Measurements from ENCODE around the gene FAM217B. TPM values are rescaled to one million over a fixed set of nuclear protein-coding genes. Genes with fewer than 3 reads are reported as not detected.

Gene FAM217B
- total and polyA plus RNA-seq, 2 donors (not counting 1 experiment from before 2014, with no cell fraction given): 3.5 to 6.3 TPM

- H3K27ac ChIP-seq (ENCODE audit: insufficient read depth, low read length): no peak overlapping the region
- no peak overlapping the region for H3K9ac ChIP-seq (ENCODE audit: insufficient read depth, low read length)
- H3K27me3 ChIP-seq (ENCODE audit: control insufficient read depth, insufficient read depth, low read length): no peaks in the 10 kb centered on the region
- H3K79me2 ChIP-seq (ENCODE audit: control insufficient read depth, insufficient read depth, low read length): peaks cover 5% of the 10 kb centered on the region
- no peak overlapping the region for H2AFZ ChIP-seq (ENCODE audit: low read length)
- DNase-seq (ENCODE audit: low read depth in 2 of 2): no peak
- no peaks in the 10 kb centered on the region for H3K9me3 ChIP-seq (ENCODE audit: control insufficient read depth, insufficient read depth, low read depth, low read length)
- H3K4me1 ChIP-seq (ENCODE audit: control insufficient read depth, extremely low read depth, insufficient read depth, low read length): peaks cover 7% of the 10 kb centered on the region
- H3K4me2 ChIP-seq (ENCODE audit: extremely low read depth, insufficient read depth, low read length): peak overlapping the region; percentile 15
- no peak overlapping the region for H3K4me3 ChIP-seq (replicated peaks in 1 of 4; ENCODE audit: control extremely low read depth in 1 of 4, insufficient read depth in 1 of 4, low read depth in 3 of 4, low read length in 4 of 4)
- H3K36me3 ChIP-seq (ENCODE audit: control insufficient read depth, insufficient read depth, low read length): peaks cover 2% of the 10 kb centered on the region
- no peaks in the 10 kb centered on the region for H4K20me1 ChIP-seq (ENCODE audit: control insufficient read depth, extremely low read depth, insufficient read depth, low read length)
- TF ChIP-seq, protein P1, sequence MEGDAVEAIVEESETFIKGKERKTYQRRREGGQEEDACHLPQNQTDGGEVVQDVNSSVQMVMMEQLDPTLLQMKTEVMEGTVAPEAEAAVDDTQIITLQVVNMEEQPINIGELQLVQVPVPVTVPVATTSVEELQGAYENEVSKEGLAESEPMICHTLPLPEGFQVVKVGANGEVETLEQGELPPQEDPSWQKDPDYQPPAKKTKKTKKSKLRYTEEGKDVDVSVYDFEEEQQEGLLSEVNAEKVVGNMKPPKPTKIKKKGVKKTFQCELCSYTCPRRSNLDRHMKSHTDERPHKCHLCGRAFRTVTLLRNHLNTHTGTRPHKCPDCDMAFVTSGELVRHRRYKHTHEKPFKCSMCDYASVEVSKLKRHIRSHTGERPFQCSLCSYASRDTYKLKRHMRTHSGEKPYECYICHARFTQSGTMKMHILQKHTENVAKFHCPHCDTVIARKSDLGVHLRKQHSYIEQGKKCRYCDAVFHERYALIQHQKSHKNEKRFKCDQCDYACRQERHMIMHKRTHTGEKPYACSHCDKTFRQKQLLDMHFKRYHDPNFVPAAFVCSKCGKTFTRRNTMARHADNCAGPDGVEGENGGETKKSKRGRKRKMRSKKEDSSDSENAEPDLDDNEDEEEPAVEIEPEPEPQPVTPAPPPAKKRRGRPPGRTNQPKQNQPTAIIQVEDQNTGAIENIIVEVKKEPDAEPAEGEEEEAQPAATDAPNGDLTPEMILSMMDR (conservative IDR thresholded peaks at IDR 0.05 in 1 of 2, IDR thresholded peaks at IDR 0.05 in 1 of 2; ENCODE audit: low read depth in 1 of 2, low read length in 2 of 2): no peak
- TF ChIP-seq EZH2 (IDR thresholded peaks at IDR 0.05; ENCODE audit: low read length, missing control alignments): no peak
Measured at GRCh38 chr20:59937150-59937549, 3.0 kb upstream of the FAM217B start.

DNA sequence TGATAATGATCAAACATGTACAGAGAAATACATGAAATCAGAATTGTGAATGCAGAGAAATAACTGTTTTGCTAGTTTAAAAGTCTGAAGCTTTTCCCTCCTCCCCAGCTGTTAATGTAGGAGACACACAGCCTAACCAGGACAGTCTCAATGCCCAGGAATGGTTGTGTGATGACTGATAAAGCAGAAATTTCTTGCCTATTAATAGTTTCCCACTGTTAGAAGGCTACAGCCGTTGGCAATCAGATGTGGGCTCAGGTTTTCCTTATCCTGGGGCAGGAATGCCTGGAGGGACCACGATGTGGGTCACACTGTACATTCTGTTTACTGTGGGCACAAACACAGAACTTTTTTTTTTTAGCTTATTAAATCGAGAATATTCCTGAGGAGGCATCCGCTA lies 2.0 kb upstream of the FAM217B start:
- Histone ChIP-seq H3K79me2 (ENCODE audit: control insufficient read depth, insufficient read depth, low read length) (peaks cover 5% of the 10 kb centered on the region), H3K27ac (ENCODE audit: insufficient read depth, low read length) (no peak overlapping the region), H3K4me2 (ENCODE audit: extremely low read depth, insufficient read depth, low read length) (no peak overlapping the region), H3K9me3 (ENCODE audit: control insufficient read depth, insufficient read depth, low read depth, low read length) (no peaks in the 10 kb centered on the region), H4K20me1 (ENCODE audit: control insufficient read depth, extremely low read depth, insufficient read depth, low read length) (no peaks in the 10 kb centered on the region), H3K4me1 (ENCODE audit: control insufficient read depth, extremely low read depth, insufficient read depth, low read length) (peaks cover 7% of the 10 kb centered on the region), H3K4me3 (replicated peaks in 1 of 4; ENCODE audit: control extremely low read depth in 1 of 4, insufficient read depth in 1 of 4, low read depth in 3 of 4, low read length in 4 of 4) (peak overlapping the region in 1 of 4 experiments; percentile 67), H3K36me3 (ENCODE audit: control insufficient read depth, insufficient read depth, low read length) (peaks cover 2% of the 10 kb centered on the region), H2AFZ (ENCODE audit: low read length) (no peak overlapping the region), H3K9ac (ENCODE audit: insufficient read depth, low read length) (no peak overlapping the region), H3K27me3 (ENCODE audit: control insufficient read depth, insufficient read depth, low read length) (no peaks in the 10 kb centered on the region)
- TF ChIP-seq EZH2 (IDR thresholded peaks at IDR 0.05; ENCODE audit: low read length, missing control alignments): no peak
- TF ChIP-seq, protein P1 (conservative IDR thresholded peaks at IDR 0.05 in 1 of 2, IDR thresholded peaks at IDR 0.05 in 1 of 2; ENCODE audit: low read depth in 1 of 2, low read length in 2 of 2): no peak
- peak; percentile 16 to 50 for DNase-seq (ENCODE audit: low read depth in 2 of 2)

DNA sequence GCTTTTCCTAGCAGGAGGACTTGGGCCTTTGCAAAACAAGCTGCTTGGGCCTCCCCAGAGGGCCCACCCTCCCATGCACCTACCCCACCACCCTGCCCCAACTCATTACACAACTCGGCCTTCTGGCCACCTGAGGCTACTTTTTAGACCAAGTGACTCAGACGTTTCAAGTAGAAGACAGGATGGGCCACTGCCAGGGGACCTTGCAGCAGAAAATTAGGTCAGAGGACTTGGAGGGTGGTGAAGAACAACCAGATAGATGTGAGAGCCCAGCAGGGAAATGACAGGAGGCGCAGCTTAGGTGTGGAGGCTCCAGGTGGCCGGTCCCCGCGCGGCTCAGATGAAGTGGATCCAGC lies 1.5 kb upstream of the FAM217B start:
- Histone ChIP-seq H3K27ac (ENCODE audit: insufficient read depth, low read length) (no peak overlapping the region), H3K4me2 (ENCODE audit: extremely low read depth, insufficient read depth, low read length) (no peak overlapping the region), H3K9me3 (ENCODE audit: control insufficient read depth, insufficient read depth, low read depth, low read length) (no peaks in the 10 kb centered on the region), H3K27me3 (ENCODE audit: control insufficient read depth, insufficient read depth, low read length) (no peaks in the 10 kb centered on the region), H3K4me1 (ENCODE audit: control insufficient read depth, extremely low read depth, insufficient read depth, low read length) (peaks cover 7% of the 10 kb centered on the region), H3K4me3 (replicated peaks in 1 of 4; ENCODE audit: control extremely low read depth in 1 of 4, insufficient read depth in 1 of 4, low read depth in 3 of 4, low read length in 4 of 4) (peak overlapping the region in 1 of 4 experiments; percentile 67), H3K9ac (ENCODE audit: insufficient read depth, low read length) (no peak overlapping the region), H3K36me3 (ENCODE audit: control insufficient read depth, insufficient read depth, low read length) (peaks cover 2% of the 10 kb centered on the region), H4K20me1 (ENCODE audit: control insufficient read depth, extremely low read depth, insufficient read depth, low read length) (no peaks in the 10 kb centered on the region), H2AFZ (ENCODE audit: low read length) (no peak overlapping the region), H3K79me2 (ENCODE audit: control insufficient read depth, insufficient read depth, low read length) (peaks cover 5% of the 10 kb centered on the region)
- DNase-seq (ENCODE audit: low read depth in 2 of 2): no peak
- TF ChIP-seq, protein P1 (conservative IDR thresholded peaks at IDR 0.05 in 1 of 2, IDR thresholded peaks at IDR 0.05 in 1 of 2; ENCODE audit: low read depth in 1 of 2, low read length in 2 of 2): no peak
- TF ChIP-seq EZH2 (IDR thresholded peaks at IDR 0.05; ENCODE audit: low read length, missing control alignments): no peak

Measured in fibroblast of lung (primary cell).